ENCODE data around the gene ETFA.

ETFA gene

DNA sequence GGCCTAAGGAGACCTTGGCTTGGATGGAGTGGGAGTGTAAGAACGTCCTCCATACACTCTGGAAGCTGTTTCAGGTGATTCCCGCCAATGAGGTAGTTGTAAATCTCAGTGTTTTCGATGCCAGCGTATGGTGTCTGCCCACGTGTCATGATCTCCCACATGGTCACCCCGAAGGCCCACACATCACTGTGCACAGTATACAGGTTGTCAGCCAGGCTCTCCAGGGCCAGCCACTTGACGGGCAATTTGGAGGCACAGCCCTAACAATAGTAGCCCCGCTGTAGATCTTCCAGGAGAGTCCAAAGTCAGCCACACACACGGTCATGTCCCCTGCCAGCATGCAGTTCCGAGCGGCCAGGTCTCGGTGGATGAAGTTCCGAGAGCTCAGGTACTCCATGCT lies 51.9 kb downstream of the ETFA start:
- no peak for ATAC-seq
- TF ChIP-seq CSDC2 (CRISPR knock-in tag; IDR thresholded peaks at IDR 0.05) (no peak), ZNF8 (CRISPR knock-in tag; IDR thresholded peaks at IDR 0.05) (no peak), RARB (CRISPR knock-in tag; IDR thresholded peaks at IDR 0.05) (no peak), ZNF70 (CRISPR knock-in tag; IDR thresholded peaks at IDR 0.05) (no peak), ZNF565 (CRISPR knock-in tag; conservative IDR thresholded peaks at IDR 0.05; ENCODE audit: low read depth) (no peak), PPARA (CRISPR knock-in tag; IDR thresholded peaks at IDR 0.05; ENCODE audit: borderline replicate concordance) (no peak), ZFP3 (CRISPR knock-in tag; IDR thresholded peaks at IDR 0.05) (no peak), GLIS3 (CRISPR knock-in tag; IDR thresholded peaks at IDR 0.05) (no peak), SNAI2 (CRISPR knock-in tag; IDR thresholded peaks at IDR 0.05) (no peak), BACH2 (CRISPR knock-in tag; IDR thresholded peaks at IDR 0.05; ENCODE audit: borderline replicate concordance) (no peak)
- TF ChIP-seq, protein P1, sequence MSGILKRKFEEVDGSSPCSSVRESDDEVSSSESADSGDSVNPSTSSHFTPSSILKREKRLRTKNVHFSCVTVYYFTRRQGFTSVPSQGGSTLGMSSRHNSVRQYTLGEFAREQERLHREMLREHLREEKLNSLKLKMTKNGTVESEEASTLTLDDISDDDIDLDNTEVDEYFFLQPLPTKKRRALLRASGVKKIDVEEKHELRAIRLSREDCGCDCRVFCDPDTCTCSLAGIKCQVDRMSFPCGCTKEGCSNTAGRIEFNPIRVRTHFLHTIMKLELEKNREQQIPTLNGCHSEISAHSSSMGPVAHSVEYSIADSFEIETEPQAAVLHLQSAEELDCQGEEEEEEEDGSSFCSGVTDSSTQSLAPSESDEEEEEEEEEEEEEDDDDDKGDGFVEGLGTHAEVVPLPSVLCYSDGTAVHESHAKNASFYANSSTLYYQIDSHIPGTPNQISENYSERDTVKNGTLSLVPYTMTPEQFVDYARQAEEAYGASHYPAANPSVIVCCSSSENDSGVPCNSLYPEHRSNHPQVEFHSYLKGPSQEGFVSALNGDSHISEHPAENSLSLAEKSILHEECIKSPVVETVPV (CRISPR knock-in tag; IDR thresholded peaks at IDR 0.05): no peak

DNA sequence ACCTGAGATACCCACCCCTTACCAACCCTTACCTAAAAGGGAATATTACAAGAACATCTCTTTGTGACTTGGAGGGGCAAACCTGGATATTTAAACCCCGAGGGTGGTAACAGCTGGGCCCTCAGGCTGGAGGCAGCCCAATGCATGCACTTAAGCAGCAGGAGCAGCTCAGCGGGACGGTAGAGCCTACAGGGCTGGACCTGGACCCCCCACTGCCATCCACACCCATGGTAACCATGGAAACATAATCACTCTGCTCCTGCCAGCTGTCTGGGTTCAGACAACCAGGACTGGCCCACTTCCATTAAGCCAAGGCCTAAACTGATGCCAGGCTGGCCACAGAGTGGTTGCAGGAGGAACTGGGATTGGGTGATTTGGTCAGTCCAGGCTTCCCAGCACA lies 52.8 kb downstream of the ETFA start:
- no peak for TF ChIP-seq ZNF8 (CRISPR knock-in tag; IDR thresholded peaks at IDR 0.05)
- no peak for TF ChIP-seq TCF4 (CRISPR knock-in tag; IDR thresholded peaks at IDR 0.05; ENCODE audit: borderline replicate concordance)
- TF ChIP-seq PPARA (CRISPR knock-in tag; IDR thresholded peaks at IDR 0.05; ENCODE audit: borderline replicate concordance): no peak
- TF ChIP-seq, protein P2, sequence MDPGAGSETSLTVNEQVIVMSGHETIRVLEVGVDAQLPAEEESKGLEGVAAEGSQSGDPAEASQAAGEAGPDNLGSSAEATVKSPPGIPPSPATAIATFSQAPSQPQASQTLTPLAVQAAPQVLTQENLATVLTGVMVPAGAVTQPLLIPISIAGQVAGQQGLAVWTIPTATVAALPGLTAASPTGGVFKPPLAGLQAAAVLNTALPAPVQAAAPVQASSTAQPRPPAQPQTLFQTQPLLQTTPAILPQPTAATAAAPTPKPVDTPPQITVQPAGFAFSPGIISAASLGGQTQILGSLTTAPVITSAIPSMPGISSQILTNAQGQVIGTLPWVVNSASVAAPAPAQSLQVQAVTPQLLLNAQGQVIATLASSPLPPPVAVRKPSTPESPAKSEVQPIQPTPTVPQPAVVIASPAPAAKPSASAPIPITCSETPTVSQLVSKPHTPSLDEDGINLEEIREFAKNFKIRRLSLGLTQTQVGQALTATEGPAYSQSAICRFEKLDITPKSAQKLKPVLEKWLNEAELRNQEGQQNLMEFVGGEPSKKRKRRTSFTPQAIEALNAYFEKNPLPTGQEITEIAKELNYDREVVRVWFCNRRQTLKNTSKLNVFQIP (CRISPR knock-in tag; IDR thresholded peaks at IDR 0.05; ENCODE audit: borderline replicate concordance, low read depth): no peak
- TF ChIP-seq CSDC2 (CRISPR knock-in tag; IDR thresholded peaks at IDR 0.05): no peak
- no peak for TF ChIP-seq OSR1 (CRISPR knock-in tag; IDR thresholded peaks at IDR 0.05)
- TF ChIP-seq ZC3H10 (CRISPR knock-in tag; IDR thresholded peaks at IDR 0.05): no peak
- no peak for TF ChIP-seq ISL1 (CRISPR knock-in tag; IDR thresholded peaks at IDR 0.05)
- no peak for TF ChIP-seq ZNF565 (CRISPR knock-in tag; conservative IDR thresholded peaks at IDR 0.05; ENCODE audit: low read depth)
- TF ChIP-seq, protein P3, sequence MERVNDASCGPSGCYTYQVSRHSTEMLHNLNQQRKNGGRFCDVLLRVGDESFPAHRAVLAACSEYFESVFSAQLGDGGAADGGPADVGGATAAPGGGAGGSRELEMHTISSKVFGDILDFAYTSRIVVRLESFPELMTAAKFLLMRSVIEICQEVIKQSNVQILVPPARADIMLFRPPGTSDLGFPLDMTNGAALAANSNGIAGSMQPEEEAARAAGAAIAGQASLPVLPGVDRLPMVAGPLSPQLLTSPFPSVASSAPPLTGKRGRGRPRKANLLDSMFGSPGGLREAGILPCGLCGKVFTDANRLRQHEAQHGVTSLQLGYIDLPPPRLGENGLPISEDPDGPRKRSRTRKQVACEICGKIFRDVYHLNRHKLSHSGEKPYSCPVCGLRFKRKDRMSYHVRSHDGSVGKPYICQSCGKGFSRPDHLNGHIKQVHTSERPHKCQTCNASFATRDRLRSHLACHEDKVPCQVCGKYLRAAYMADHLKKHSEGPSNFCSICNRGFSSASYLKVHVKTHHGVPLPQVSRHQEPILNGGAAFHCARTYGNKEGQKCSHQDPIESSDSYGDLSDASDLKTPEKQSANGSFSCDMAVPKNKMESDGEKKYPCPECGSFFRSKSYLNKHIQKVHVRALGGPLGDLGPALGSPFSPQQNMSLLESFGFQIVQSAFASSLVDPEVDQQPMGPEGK (CRISPR knock-in tag; IDR thresholded peaks at IDR 0.05; ENCODE audit: borderline replicate concordance): no peak
- TF ChIP-seq ESRRG (CRISPR knock-in tag; IDR thresholded peaks at IDR 0.05): no peak
- TF ChIP-seq, protein P4, sequence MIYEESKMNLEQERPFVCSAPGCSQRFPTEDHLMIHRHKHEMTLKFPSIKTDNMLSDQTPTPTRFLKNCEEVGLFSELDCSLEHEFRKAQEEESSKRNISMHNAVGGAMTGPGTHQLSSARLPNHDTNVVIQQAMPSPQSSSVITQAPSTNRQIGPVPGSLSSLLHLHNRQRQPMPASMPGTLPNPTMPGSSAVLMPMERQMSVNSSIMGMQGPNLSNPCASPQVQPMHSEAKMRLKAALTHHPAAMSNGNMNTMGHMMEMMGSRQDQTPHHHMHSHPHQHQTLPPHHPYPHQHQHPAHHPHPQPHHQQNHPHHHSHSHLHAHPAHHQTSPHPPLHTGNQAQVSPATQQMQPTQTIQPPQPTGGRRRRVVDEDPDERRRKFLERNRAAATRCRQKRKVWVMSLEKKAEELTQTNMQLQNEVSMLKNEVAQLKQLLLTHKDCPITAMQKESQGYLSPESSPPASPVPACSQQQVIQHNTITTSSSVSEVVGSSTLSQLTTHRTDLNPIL (CRISPR knock-in tag; IDR thresholded peaks at IDR 0.05; ENCODE audit: low read depth): no peak
- no peak for TF ChIP-seq GLIS3 (CRISPR knock-in tag; IDR thresholded peaks at IDR 0.05)
- no peak for TF ChIP-seq SNAI2 (CRISPR knock-in tag; IDR thresholded peaks at IDR 0.05)
- TF ChIP-seq ZNF70 (CRISPR knock-in tag; IDR thresholded peaks at IDR 0.05): no peak
- TF ChIP-seq RARB (CRISPR knock-in tag; IDR thresholded peaks at IDR 0.05): no peak
- TF ChIP-seq, protein P5, sequence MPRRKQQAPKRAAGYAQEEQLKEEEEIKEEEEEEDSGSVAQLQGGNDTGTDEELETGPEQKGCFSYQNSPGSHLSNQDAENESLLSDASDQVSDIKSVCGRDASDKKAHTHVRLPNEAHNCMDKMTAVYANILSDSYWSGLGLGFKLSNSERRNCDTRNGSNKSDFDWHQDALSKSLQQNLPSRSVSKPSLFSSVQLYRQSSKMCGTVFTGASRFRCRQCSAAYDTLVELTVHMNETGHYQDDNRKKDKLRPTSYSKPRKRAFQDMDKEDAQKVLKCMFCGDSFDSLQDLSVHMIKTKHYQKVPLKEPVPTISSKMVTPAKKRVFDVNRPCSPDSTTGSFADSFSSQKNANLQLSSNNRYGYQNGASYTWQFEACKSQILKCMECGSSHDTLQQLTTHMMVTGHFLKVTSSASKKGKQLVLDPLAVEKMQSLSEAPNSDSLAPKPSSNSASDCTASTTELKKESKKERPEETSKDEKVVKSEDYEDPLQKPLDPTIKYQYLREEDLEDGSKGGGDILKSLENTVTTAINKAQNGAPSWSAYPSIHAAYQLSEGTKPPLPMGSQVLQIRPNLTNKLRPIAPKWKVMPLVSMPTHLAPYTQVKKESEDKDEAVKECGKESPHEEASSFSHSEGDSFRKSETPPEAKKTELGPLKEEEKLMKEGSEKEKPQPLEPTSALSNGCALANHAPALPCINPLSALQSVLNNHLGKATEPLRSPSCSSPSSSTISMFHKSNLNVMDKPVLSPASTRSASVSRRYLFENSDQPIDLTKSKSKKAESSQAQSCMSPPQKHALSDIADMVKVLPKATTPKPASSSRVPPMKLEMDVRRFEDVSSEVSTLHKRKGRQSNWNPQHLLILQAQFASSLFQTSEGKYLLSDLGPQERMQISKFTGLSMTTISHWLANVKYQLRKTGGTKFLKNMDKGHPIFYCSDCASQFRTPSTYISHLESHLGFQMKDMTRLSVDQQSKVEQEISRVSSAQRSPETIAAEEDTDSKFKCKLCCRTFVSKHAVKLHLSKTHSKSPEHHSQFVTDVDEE (CRISPR knock-in tag; IDR thresholded peaks at IDR 0.05): no peak
- TF ChIP-seq ZFP3 (CRISPR knock-in tag; IDR thresholded peaks at IDR 0.05): no peak
- no peak for TF ChIP-seq BACH2 (CRISPR knock-in tag; IDR thresholded peaks at IDR 0.05; ENCODE audit: borderline replicate concordance)
- no peak for ATAC-seq
